NCI-H748 (cell line): Measurements from ENCODE around the gene GUK1.
A peak's percentile ranks its signal among the peaks of the same experiment; 100 is the strongest.
"Not testable (repeated sequence)": the region's sequence is repeated elsewhere in the genome, so short reads cannot be mapped to it uniquely, and the experiment has no call there.

Experiments used
- DNase-seq: peaks from one replicate; lab custom pipeline; 2025; ENCODE audit not compliant: unreplicated experiment; lab: John Stamatoyannopoulos, UW

Gene GUK1

DNA sequence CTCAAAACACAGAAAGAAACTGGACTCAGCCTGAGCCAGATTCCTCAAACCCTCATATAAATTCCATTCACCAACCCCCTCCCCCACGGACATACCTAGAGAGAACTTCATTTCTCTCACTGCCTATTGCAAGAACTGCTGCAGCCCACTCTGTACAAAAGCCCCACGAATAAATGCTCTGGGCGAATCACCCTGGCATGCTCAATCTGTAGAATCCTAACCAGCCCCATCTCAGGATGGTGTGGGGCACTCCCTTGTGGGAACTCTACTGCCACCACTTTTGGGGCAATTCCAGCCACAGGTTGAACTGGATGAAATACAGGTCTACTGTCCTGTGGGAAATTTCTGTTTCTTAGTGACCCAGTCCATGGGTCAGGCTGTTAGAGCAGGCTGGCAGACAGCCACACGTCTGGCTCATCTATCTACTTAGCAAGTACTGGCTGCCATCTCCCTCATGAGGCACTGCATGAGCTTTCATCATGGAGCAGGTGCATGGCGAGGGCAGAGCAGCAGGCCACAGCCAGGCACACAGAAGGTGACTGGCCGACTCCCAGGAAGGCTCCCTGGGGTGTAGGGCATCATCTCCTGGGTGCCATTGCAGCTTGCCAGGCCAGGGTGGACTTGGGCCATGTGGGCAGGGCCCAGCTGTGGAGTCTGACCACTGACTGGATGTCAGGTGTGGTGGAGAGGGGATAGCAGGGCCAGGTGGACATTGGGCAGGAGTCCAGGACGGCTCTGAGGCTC is 35.4 kb upstream of the GUK1 start:
- no peak for DNase-seq

DNA sequence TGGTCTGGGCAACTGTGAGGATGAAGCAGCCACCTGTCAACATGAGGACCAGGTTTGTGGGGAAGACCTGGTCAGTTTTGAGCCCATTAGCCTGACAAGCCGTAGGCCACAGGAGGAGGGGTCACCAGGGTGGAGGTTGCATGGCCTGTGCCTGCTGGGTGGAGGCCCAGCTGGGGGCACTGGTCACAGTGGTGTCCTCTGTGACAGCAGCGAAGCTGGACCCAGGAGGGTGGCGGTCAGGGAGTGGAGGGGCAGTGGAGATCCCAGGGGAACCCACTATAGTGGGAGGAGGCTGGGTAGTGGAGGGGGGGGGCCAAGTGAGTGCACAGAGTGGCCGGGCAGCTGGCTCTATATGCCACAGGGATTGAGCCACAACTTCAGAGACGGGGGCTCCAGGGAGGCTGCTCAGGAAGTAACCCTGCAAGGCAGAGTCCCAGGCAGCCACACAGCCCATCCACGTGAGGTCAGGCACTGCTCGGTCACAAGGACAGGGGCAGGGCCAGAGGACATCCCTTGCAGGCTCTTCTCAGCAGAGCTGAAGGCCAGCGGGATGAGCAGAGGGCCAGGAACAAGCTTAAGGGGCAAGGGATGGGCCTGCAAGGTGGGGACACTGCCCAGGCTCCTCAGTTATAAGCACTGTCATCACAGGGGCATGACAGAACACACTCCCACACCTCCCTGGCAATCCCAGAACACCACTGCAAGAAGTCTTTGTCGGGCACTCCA is 34.6 kb upstream of the GUK1 start:
- no peak for DNase-seq

GRCh38 chr1:228105996-228106799 is 33.9 kb upstream of the GUK1 start:
- DNase-seq: no peak

- DNase-seq: no peak
Measured at GRCh38 chr1:228106800-228107054, 33.4 kb upstream of the GUK1 start.

DNA sequence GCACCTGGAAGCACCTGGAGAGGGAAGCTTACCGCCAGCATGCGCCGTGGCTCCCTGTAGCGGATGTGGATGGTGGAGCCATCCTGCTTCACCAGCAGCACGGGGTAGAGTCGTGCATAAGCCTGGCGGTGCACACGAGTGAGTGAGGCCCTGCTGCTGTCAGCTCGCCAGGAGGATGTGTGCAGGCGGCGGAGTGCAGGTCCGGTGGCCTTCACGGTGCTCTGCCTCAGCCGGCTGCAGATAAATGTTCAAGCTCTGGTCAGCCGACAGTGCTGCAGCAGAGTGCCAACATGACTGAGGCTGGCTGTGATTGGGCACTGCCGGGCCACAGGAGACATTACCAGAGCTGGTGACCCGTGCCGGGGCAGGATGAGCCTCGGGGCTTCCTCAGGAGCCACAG is 32.4 kb upstream of the GUK1 start:
- DNase-seq: no peak

DNA sequence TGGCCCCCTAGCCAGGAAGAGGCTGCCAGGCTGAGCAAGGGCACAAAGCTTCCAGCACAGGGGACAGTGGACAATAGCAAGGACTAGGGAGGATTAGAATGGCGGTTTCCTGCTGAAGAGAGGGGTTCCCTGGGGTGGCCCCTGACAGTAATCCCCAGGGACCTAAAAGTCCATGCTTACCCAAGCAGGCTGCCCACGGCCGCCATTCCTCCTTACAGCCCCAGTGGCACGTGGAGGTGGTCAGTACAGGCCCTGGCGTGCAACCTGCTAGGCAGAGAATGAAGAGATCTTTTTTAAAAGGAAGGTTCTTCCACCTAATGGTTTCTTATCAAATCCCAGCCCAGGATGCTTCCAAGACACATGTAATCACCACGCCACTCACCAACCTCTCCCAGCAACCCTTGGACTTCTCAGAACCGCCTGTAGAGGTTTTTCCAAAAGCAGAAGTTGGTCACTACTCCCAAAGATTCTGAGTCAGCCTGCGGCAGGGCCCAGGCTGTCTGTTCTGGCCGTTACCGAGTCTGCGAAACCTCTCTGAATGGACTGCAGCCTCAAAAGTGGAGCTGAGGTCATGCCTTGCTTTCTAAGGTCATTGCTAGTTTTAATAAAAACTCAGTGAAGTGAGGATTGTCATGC is 31.9 kb upstream of the GUK1 start:
- no peak for DNase-seq

- DNase-seq: no peak
Measured at GRCh38 chr1:228108742-228109072, 31.4 kb upstream of the GUK1 start.

DNA sequence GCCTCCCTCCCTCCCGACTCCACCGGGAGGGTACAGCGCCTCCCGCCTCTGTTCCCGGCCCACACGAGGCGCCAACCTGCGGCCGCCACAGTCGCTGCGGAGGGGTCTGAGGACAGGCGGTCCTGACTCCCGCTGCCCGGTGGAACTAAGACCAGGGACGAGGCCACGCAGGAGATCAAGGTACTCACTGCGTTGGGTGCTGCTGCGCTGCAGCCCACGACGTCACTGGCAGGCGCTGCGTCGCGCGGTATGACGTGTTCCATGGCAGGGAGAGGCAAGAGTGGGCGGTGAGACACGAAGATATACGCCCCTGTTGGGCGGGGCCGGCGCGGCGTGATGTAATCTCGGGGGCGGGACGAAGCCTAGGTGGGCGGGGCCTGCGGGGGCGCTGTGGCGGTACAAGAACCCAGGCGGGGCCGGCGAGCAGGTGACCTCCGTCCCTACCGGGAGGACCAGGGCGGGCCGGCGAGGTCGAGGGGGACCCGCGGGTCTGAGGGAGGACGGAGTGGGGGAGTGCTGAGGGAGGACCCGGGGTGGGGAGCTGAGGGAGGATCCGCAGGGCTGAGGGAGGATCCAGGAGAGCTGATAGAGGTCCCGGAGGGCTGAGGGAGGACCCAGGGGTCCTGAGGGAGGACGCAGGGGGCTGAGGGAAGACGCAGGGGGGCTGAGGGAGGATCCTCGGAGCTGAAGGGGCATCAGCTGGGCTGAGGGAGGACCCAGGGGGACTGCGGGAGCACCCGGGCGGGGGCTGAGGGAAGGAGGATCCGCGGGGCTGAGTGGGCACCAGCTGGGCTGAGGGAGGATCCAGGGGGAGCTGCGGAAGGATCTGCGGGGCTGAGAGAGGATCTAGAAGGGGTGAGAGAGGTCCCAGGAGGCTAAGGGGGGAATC is 30.8 kb upstream of the GUK1 start, which contains the start of gene MRPL55:
Gene MRPL55 (minus strand): TSS at position 227 of the 889 bp plus-strand sequence. CDS start 1,039 bp downstream, outside the sequence.
- peak; percentile 92 for DNase-seq

GRCh38 chr1:228109962-228110488 is 30.1 kb upstream of the GUK1 start:
- DNase-seq: no peak

DNA sequence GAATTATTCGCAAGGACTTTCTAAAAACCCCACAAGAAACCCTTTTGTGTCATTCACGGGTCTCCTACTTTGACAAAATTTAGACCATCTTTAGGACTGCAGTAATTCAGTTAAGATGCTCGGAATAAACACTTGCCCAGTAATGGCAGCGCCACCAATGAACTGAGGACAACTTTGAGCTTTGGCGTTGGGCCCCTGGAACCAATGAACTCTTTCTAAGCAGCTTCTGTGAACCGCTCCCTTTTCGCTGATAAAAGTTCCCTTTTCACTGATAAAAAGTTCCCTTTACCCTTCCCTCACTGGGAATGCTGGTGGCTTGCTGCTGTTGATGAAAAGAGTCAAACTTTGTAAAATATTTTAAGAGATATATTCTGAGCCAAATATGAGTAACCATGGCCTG is 29.5 kb upstream of the GUK1 start:
- no peak for DNase-seq

- DNase-seq: not testable (repeated sequence)
Measured at GRCh38 chr1:228111315-228111714, 28.8 kb upstream of the GUK1 start.

DNA sequence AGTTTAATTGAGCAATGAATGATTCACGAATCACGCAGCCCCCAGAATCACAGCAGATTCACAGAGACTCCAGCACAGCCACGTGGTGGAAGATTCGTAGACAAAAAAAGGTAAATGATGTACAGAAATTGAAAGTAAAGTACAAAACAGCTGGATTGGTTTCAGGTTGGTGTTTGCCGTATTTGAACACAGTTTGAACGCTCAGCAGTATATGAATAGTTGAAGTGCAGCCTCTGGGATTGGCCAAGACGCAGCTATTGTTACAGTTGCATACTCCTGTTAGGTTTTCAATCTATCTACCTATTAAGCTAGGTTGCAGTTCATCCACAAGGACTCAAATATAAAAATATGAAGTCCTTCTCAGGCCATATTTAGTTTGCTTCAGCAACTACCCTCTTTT is 27.9 kb upstream of the GUK1 start:
- DNase-seq: no peak

GRCh38 chr1:228112617-228113016 is 27.5 kb upstream of the GUK1 start:
- DNase-seq: no peak

DNA sequence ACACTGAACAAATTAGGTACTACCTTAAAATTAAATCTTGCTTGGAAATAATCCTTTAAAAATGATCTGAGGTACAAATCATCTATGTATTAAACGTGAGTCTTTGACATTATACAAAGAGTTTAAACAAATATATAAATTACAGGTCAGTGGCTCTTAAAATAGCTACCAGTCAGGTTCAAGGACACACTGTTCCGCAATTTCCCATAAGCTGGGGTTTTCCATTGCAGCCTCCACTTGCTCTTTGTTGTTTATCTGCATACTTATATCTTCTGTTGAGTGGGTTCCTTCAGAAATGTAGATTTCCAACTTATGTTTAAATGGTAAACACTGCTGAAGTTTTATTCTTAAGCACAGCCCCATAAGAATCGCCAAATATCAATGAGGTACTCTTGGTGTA is 25.3 kb upstream of the GUK1 start:
- DNase-seq: no peak

- DNase-seq: no peak
Measured at GRCh38 chr1:228117335-228117734, 22.7 kb upstream of the GUK1 start.

- peak; percentile 3 for DNase-seq
Measured at GRCh38 chr1:228118040-228118439, 22.0 kb upstream of the GUK1 start.

DNA sequence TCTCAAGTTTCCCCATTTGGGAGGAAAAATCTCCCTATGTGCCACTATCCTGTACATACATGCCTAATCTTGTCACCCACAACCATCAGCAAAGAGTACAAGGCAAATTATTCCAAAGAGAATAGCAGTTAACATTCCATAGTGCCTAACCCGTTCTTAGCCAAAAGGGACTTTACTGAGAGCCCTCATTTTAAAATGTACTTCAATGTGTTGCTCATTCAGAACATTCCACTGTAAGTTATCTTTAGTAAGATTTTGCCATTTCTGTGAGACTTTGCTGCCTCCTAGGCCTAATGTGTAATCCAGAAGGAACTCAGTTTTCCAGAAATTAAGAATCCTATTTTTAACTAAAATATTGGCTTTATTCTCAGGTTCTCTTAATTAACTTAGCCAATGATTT is 19.7 kb upstream of the GUK1 start:
- DNase-seq: no peak

DNA sequence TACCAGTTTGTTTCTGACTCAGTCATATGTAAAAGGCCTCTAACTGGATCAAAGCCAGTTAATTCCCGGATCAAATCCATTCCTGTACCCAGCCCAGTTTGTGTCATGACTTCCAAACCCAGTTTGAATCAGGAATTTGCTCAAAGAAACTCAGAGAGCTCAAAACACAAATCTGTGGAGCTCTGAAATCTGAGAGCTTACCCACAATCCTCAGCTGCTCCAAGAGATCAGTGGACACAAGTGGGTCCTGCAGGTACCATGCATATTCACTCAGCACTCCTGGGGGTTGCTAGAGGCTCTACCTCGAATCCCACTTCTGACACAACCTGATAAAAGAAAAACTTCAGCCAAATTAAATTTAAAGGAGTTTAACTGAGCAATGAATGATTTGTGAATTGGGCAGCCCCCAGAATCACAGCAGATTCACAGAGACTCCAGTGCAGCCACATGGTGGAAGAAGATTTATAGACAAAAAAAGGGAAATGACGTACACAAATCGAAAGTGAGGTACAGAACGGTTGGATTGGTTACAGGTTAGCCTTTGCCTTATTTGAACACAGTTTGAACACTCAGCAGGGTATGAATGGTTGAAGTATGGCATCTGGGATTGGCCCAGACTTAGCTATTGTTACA is 19.1 kb upstream of the GUK1 start:
- DNase-seq: no peak

DNA sequence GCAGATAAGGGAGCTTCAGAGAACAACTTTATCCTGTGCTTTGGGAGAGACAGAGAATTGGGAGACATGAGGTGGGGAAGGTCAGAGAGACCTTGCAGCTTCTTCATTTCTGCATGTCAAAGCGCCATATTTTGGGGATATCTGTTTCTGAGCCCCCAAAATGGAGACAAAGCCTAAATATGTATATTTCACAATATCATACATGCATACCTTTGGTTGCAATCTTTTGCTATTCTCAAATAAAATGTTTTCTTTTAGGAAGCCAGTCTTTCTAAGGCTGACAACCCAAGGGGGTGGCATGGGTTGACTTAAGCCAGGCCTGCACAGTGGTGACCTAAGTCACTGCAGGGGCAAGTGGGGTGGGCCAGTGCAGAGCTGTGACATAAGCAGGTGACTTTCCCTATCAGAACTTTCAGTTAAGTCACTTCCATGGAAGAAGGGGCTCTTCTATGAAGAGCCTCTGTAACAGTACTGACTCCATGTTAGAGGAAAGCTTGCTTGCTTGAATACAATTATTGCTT is 17.1 kb upstream of the GUK1 start:
- DNase-seq: no peak

DNA sequence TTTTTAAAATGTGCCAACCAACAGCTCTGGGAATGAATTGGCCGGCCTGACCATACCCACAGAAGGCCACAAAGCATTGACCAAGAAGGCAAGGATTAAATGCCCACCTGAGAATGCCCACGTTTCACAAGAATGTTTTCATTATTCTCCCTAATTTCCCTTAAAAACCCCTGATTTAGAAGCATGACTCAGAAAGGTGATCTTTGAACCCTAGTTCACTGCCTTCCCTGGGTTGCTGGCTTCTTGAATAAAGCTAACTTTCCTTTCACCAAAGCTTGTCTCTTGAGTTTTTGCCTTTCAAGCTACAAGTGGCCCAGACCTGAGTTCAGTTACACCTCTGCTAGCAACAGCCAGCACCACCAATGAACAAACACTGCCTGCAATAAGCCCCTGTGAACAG is 16.6 kb upstream of the GUK1 start:
- DNase-seq: no peak
